Melanocyte of skin (primary cell): Measurements from ENCODE around the gene LCK. TPM values are rescaled to one million over a fixed set of nuclear protein-coding genes. Genes with fewer than 3 reads are reported as not detected.

Experiments used
- small RNA-seq, 2 donors: library from RNA; depleted of rRNA; stranded (forward); fragments of <200 nt; gene quantifications; one replicate each; pipeline ENCODE3, GENCODE V24; 2012
- total RNA-seq, 2 donors: library from RNA; depleted of rRNA; stranded (reverse); fragments of >200 nt; gene quantifications; 2 replicates each; pipeline ENCODE4 v1.2.3, GENCODE V29; 2012

LCK gene
- not detected for total RNA-seq

GRCh38 chr1:32250893-32251716 lies at the start of gene LCK:
Gene LCK (plus strand): TSS chr1:32251265. CDS start chr1:32274330, 23,065 bp downstream.

DNA sequence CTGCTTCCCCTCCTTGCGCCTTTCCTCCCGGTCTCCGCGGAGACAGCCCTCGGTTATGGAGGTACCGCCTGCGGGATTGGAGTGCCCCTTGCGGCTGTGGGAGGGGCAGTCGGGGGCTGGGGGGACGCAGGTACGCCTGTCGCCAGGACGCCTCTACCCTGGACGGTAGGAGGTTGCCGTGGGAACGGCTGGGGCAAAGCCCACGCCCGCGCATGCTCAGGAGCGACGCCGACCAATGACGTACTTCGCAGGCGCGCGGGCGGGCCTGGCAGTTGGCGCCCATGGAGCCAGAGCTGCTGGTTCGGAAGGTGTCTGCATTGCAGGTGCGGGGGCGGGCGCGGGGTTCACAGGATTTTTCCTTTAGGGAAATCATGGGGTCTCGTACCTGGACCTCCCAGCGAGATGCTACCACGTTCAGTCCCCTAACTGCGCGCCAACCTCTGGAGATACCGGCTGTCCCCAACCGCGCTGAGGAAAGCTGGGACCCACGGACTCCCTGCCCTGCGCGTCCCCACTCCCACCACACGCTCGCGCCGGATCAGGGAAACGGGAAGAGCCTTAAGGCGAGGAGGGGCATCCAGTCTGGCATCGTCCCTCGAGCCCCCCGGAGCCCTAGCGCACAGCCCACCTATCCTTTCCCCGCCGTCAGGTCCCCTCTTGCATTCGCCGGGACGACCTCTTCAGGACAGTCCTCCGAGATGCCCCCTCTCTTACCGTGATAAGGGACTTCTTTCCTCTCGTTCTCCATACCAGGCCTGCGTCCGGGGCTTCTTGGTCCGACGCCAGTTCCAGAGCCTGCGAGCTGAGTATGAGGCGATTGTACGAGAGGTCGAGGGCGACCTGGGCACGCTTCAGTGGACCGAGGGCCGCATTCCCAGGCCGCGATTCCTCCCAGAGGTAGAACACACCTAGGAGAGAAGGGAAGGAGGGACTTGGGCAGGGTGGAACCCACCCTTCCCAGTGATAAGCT lies 45.4 kb upstream of the LCK start, which contains the start of gene IQCC:
Gene IQCC, plus strand, starts transcription at position 271 of the 970 bp plus-strand sequence. Its CDS starts 11 bp downstream, at position 282.

GRCh38 chr1:32208891-32209328 lies 42.2 kb upstream of the LCK start, which contains the start of gene DCDC2B:
Gene DCDC2B (plus strand): TSS chr1:32209089. CDS start chr1:32209094, 5 bp downstream.

DNA sequence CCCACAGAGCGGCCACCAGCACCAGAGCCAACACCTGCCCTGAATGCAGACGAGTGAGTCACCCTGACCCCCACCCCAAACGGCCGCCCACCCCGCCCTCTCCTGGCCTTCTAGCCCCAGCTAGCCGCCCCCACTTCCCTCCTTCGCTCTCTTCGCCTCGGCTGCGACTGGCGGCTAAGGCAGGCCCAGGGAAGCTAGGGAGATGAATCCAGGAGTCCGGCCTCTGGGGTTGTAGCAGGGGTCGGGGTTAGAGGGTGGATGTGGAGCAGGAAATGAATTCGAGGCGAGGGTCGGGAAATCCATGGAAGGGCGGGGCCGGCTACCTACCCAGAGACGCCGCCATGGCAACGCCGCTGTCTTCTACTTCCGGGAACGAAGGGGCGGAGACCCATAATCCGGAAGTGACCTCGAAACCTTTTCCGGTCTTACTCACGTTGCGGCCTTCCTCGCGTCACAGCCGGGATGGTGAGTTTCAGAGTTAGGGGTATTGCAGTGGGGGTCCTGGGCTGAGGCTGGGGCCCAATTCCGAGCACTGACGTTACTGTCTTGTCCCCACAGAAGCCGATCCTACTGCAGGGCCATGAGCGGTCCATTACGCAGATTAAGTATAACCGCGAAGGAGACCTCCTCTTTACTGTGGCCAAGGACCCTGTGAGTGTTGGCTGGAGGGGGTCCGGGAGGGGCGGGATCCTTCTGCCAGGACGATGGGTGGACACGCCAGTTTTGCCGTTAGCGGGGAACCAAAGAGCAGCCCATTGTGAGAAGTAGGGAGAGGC lies 28.9 kb upstream of the LCK start, which contains the start of the genes EIF3I and TMEM234:
Gene EIF3I, plus strand, starts transcription at position 428 of the 776 bp plus-strand sequence. Its CDS starts 35 bp downstream, at position 463.
Gene TMEM234, minus strand, starts transcription at position 374 of the 776 bp plus-strand sequence. Its CDS starts 31 bp downstream, at position 343.

GRCh38 chr1:32246888-32247273 lies 4.2 kb upstream of the LCK start, which contains the start of gene FAM167B:
Gene FAM167B (plus strand): TSS chr1:32247222. CDS start chr1:32247422, 200 bp downstream.

GRCh38 chr1:32291708-32292538 lies 40.9 kb downstream of the LCK start, which contains the start of gene HDAC1:
Gene HDAC1 (plus strand): TSS chr1:32292083. CDS start chr1:32292170, 87 bp downstream.

Small RNAs within 50 kb of the gene (small RNA-seq; reads per million reads assigned to genes)
- gene RF00017: 0 reads per million in 2 donors
- 0 reads per million in 2 donors for gene RF00019

Other genes with a start within 250 kb of the LCK start
- 10 to 100 TPM; 29.9 to 52.9 TPM for gene KHDRBS1, start 237.4 kb upstream of the LCK start, total RNA-seq
- 1 to 10 TPM; 4.5 to 5.3 TPM for gene TMEM39B, start 178.3 kb upstream of the LCK start, total RNA-seq
- gene KPNA6, start 143.2 kb upstream of the LCK start, total RNA-seq: 10 to 100 TPM; 46.1 to 61.3 TPM
- gene TXLNA, start 71.6 kb upstream of the LCK start, total RNA-seq: 10 to 100 TPM; 90.9 to 94.6 TPM
- 10 to 100 TPM; 11.4 to 13.7 TPM for gene CCDC28B, start 50.7 kb upstream of the LCK start, total RNA-seq
- gene IQCC, start 45.6 kb upstream of the LCK start, total RNA-seq: 1 to 10 TPM; 1.4 to 1.7 TPM
- gene DCDC2B, start 42.2 kb upstream of the LCK start, total RNA-seq: not detected
- gene TMEM234, start 28.9 kb upstream of the LCK start, total RNA-seq: 10 to 100 TPM; 13.7 to 18.2 TPM
- 100 to 1,000 TPM; 204 to 323 TPM for gene EIF3I, start 28.9 kb upstream of the LCK start, total RNA-seq
- gene FAM167B, start 4.0 kb upstream of the LCK start, total RNA-seq: 10 to 100 TPM; 11.7 to 30.3 TPM
- gene HDAC1, start 40.8 kb downstream of the LCK start, total RNA-seq: 100 to 1,000 TPM in 1 of 2 donors, 10 to 100 TPM in 1; 61.3 to 104 TPM
- 100 to 1,000 TPM in 1 of 2 donors, 10 to 100 TPM in 1; 68.5 to 149 TPM for gene MARCKSL1, start 85.0 kb downstream of the LCK start, total RNA-seq
- gene FAM229A, start 111.2 kb downstream of the LCK start, total RNA-seq: 1 to 10 TPM; 1.4 to 1.7 TPM
- 1 to 10 TPM in 1 of 2 donors, under 1 TPM in 1; 0.34 to 1.3 TPM for gene TSSK3, start 111.3 kb downstream of the LCK start, total RNA-seq
- gene BSDC1, start 143.2 kb downstream of the LCK start, total RNA-seq: 10 to 100 TPM; 52.0 to 70.2 TPM
- gene ZBTB8B, start 213.8 kb downstream of the LCK start, total RNA-seq: under 1 TPM in 1 of 2 donors, not detected in 1; under 0.01 TPM